Testis (tissue), 3 donors: ENCODE measurements around the gene NRROS. TPM values are rescaled to one million over a fixed set of nuclear protein-coding genes. Genes with fewer than 3 reads are reported as not detected.

Source experiments
- DNase-seq: peaks from one replicate; pipeline ENCODE4 v3.0.0-alpha.2; 2019
- H3K27ac ChIP-seq, 2 donors: fragments of 200-600 bp; sonication (generic); one replicate each; pipeline ENCODE4 v1.5.1; 2019
- H3K27me3 ChIP-seq: fragments of 200-600 bp; sonication (generic); one replicate; pipeline ENCODE4 v1.5.1; 2019
- H3K36me3 ChIP-seq: fragments of 200-600 bp; sonication (generic); one replicate; pipeline ENCODE4 v1.5.1; 2017; ENCODE audit warnings: low read depth; ENCODE audit errors: missing control alignments
- H3K4me1 ChIP-seq: fragments of 200-600 bp; sonication (generic); one replicate; pipeline ENCODE4 v1.5.1; 2019
- H3K4me3 ChIP-seq, 2 donors: fragments of 200-600 bp; sonication (generic); one replicate each; pipeline ENCODE4 v1.5.1; 2017 to 2019
- H3K9me3 ChIP-seq: fragments of 200-600 bp; sonication (generic); one replicate; pipeline ENCODE4 v1.5.1; 2017
- POLR2A ChIP-seq: fragments of 450-650 bp; IDR thresholded peaks from one replicate; pipeline ENCODE4 v1.6.1; 2017; ENCODE audit warnings: antibody characterized with exemption, mild to moderate bottlenecking, moderate library complexity
- WGBS, 2 donors: methylation state at CpG; one replicate each; pipeline ENCODE4 v1.1.5; 2018; 5-methylcytosine and 5-hydroxymethylcytosine counted together
- intact Hi-C: fragments of 100-400 bp; cut with DNase I; formaldehyde crosslinking; loops from one replicate; pipeline ENCODE4 v1.15.1; 2023; ENCODE audit warnings: low total_unique reads
- polyA plus RNA-seq: library from polyadenylated mRNA; stranded (reverse); fragments of 350-450 nt; fragmentation: Illumina TruSeq; extraction: RNeasy Lipid Tissue Mini Kit (QIAGEN cat#74804); gene quantifications from one replicate; pipeline ENCODE4 v1.2.3, GENCODE V29; 2014; ENCODE audit warnings: low read depth, low replicate concordance; ENCODE audit not compliant: insufficient read depth
- total RNA-seq, 2 donors: library from RNA; depleted of rRNA; stranded (reverse); fragments of >200 nt; gene quantifications; one replicate each; pipeline ENCODE4 v1.2.3, GENCODE V29; 2016
- TF ChIP-seq, protein P1 (sequence below), 3 experiments: fragments of 450-650 bp in 2 of 3; fragments of 200-600 bp in 1 of 3; sonication (generic) in 1 of 3; IDR thresholded peaks; one replicate each; pipeline ENCODE4 v1.5.1; 2016 to 2019; ENCODE audit warnings: antibody characterized with exemption in 3 of 3, mild to moderate bottlenecking in 2 of 3, moderate library complexity in 1 of 3

The NRROS gene
- total and polyA plus RNA-seq, 3 donors from 2014 or later: 2.8 to 5.5 (median 3.2) TPM

DNA sequence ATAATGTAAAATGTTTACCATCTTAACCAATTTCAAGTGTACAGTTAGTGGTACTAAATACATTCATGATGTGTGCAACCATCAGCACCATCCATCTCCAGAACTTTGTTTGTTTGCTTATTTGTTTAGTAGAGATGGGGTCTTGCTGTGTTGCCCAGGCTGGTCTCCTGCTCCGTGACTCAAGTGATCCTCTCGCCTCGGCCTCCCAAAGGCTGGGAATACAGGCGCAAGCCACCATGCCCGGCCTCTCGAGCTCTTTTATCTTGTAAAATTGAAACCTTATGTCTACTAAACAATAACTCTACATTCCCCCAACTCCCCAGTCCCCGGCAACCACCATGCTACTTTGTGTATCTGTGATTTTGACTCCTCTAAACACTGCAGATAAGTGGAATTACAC lies 39.1 kb upstream of the NRROS start:
- intact Hi-C loops: no loop called here
- no peak overlapping the region for H3K4me3 ChIP-seq
- WGBS, 2 donors: 74 to 80% methylated on average over 7 of the region's 7 CpGs
- no peak overlapping the region for H3K27ac ChIP-seq
- H3K4me1 ChIP-seq: no peaks in the 10 kb centered on the region
- H3K36me3 ChIP-seq: no peaks in the 10 kb centered on the region
- no peaks in the 10 kb centered on the region for H3K27me3 ChIP-seq
- no peak for DNase-seq
- TF ChIP-seq, protein P1, sequence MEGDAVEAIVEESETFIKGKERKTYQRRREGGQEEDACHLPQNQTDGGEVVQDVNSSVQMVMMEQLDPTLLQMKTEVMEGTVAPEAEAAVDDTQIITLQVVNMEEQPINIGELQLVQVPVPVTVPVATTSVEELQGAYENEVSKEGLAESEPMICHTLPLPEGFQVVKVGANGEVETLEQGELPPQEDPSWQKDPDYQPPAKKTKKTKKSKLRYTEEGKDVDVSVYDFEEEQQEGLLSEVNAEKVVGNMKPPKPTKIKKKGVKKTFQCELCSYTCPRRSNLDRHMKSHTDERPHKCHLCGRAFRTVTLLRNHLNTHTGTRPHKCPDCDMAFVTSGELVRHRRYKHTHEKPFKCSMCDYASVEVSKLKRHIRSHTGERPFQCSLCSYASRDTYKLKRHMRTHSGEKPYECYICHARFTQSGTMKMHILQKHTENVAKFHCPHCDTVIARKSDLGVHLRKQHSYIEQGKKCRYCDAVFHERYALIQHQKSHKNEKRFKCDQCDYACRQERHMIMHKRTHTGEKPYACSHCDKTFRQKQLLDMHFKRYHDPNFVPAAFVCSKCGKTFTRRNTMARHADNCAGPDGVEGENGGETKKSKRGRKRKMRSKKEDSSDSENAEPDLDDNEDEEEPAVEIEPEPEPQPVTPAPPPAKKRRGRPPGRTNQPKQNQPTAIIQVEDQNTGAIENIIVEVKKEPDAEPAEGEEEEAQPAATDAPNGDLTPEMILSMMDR (IDR thresholded peaks at IDR 0.05): no peak
- no peak for TF ChIP-seq POLR2A
- H3K9me3 ChIP-seq: no peaks in the 10 kb centered on the region

- Histone ChIP-seq H3K27me3 (no peaks in the 10 kb centered on the region), H3K9me3 (no peaks in the 10 kb centered on the region), H3K36me3 (no peaks in the 10 kb centered on the region), H3K27ac (no peak overlapping the region), H3K4me1 (no peaks in the 10 kb centered on the region), H3K4me3 (no peak overlapping the region)
- intact Hi-C loops: no loop called here
- no peak for DNase-seq
- no peak for TF ChIP-seq POLR2A
- TF ChIP-seq, protein P1 (IDR thresholded peaks at IDR 0.05): no peak
- WGBS, 2 donors: 75 to 90% methylated on average over 6 of the region's 6 CpGs
Observed at GRCh38 chr3:196602673-196603072, 36.8 kb upstream of the NRROS start.

DNA sequence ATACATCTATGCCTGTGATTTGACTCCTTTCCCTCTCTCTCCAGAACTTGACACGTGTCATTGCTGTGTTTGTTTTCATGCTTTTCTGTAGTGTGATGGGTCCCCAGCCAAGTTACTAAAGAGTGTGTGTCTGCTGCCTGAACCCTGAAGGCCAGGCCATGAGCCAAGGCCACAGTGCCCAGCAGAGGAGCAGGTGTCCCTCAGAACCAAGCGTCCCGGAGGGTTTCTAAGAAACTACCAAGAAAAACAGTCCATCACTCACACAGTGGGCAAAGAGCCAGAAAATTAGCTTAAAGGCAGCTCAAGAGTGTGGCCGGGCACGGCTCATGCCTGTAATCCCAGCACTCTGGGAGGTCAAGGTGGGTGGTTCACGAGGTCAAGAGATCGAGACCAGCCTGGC lies 35.8 kb upstream of the NRROS start:
- Histone ChIP-seq H3K27ac (no peak overlapping the region), H3K4me3 (no peak overlapping the region), H3K36me3 (no peaks in the 10 kb centered on the region), H3K9me3 (no peaks in the 10 kb centered on the region), H3K4me1 (no peaks in the 10 kb centered on the region), H3K27me3 (no peaks in the 10 kb centered on the region)
- no peak for DNase-seq
- intact Hi-C loops: no loop called here
- WGBS, 2 donors: 57 to 63% methylated on average over 7 of the region's 7 CpGs
- TF ChIP-seq, protein P1 (IDR thresholded peaks at IDR 0.05): no peak

GRCh38 chr3:196604548-196604947 lies 34.9 kb upstream of the NRROS start:
- no peak overlapping the region for H3K27ac ChIP-seq
- intact Hi-C loops: no loop called here
- H3K27me3 ChIP-seq: no peaks in the 10 kb centered on the region
- whole genome bisulfite sequencing, 2 donors: 65 to 73% methylated on average over 13 of the region's 13 CpGs
- H3K4me3 ChIP-seq: no peak overlapping the region
- DNase-seq: no peak
- TF ChIP-seq, protein P1 (IDR thresholded peaks at IDR 0.05): no peak
- TF ChIP-seq POLR2A: no peak
- H3K36me3 ChIP-seq: no peaks in the 10 kb centered on the region
- H3K4me1 ChIP-seq: no peaks in the 10 kb centered on the region
- no peaks in the 10 kb centered on the region for H3K9me3 ChIP-seq

- Histone ChIP-seq H3K4me3 (no peak overlapping the region), H3K27ac (no peak overlapping the region), H3K4me1 (peaks cover 10% of the 10 kb centered on the region), H3K9me3 (no peaks in the 10 kb centered on the region), H3K36me3 (no peaks in the 10 kb centered on the region), H3K27me3 (no peaks in the 10 kb centered on the region)
- TF ChIP-seq, protein P1 (IDR thresholded peaks at IDR 0.05): no peak
- TF ChIP-seq POLR2A: no peak
- intact Hi-C loops: no loop called here
- WGBS, 2 donors: 89 to 90% methylated on average over 2 of the region's 2 CpGs
- no peak for DNase-seq
Observed at GRCh38 chr3:196608693-196609092, 30.8 kb upstream of the NRROS start.
